ENCODE measurements around the gene NRG3. TPM values are rescaled to one million over a fixed set of nuclear protein-coding genes. Genes with fewer than 3 reads are reported as not detected.

NRG3 gene
- total RNA-seq, 4 donors from 2014 or later: 0.20 to 1.1 (median 0.84) TPM; not detected in 1

- no peak for DNase-seq (ENCODE audit: low spot score in 2 of 2)
- TF ChIP-seq EP300 (IDR thresholded peaks at IDR 0.05): no peak
- no peak for TF ChIP-seq POLR2A (IDR thresholded peaks at IDR 0.05)
- TF ChIP-seq, protein P1, sequence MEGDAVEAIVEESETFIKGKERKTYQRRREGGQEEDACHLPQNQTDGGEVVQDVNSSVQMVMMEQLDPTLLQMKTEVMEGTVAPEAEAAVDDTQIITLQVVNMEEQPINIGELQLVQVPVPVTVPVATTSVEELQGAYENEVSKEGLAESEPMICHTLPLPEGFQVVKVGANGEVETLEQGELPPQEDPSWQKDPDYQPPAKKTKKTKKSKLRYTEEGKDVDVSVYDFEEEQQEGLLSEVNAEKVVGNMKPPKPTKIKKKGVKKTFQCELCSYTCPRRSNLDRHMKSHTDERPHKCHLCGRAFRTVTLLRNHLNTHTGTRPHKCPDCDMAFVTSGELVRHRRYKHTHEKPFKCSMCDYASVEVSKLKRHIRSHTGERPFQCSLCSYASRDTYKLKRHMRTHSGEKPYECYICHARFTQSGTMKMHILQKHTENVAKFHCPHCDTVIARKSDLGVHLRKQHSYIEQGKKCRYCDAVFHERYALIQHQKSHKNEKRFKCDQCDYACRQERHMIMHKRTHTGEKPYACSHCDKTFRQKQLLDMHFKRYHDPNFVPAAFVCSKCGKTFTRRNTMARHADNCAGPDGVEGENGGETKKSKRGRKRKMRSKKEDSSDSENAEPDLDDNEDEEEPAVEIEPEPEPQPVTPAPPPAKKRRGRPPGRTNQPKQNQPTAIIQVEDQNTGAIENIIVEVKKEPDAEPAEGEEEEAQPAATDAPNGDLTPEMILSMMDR (IDR thresholded peaks at IDR 0.05): no peak
- H3K9me3 ChIP-seq: no peaks in the 10 kb centered on the region
- no peak overlapping the region for H3K4me3 ChIP-seq
- H3K4me1 ChIP-seq: no peaks in the 10 kb centered on the region
- H3K27me3 ChIP-seq: no peaks in the 10 kb centered on the region
- WGBS, 2 donors: 86 to 93% methylated on average over 1 of the region's 1 CpG
- H3K27ac ChIP-seq: no peak overlapping the region
- no peaks in the 10 kb centered on the region for H3K36me3 ChIP-seq
Measured at GRCh38 chr10:82515256-82515655, 640.3 kb downstream of the NRG3 start.

DNA sequence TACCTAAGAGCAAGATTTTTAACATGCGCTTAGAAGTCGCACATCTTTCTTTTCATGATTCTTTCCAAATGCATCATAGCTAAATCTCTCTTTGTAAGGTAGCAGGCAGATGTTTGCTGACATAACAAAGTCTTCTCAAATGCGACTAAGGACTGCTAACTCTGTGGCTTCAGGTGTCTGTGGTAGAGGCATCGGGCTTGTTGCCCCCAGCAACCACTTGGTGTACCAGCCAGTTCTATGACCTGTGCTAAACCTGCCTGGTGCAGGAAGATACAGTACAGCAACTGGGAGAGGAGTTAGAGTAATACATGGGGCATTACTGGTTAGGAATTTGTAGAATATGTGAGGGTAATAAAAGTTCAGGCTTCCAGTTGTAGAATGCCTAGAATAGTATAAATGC, 654.1 kb downstream of the NRG3 start:
- no peak for TF ChIP-seq EP300 (IDR thresholded peaks at IDR 0.05)
- TF ChIP-seq, protein P1 (IDR thresholded peaks at IDR 0.05): no peak
- no peak for TF ChIP-seq POLR2A (IDR thresholded peaks at IDR 0.05)
- H3K27me3 ChIP-seq: no peaks in the 10 kb centered on the region
- no peaks in the 10 kb centered on the region for H3K9me3 ChIP-seq
- H3K27ac ChIP-seq: no peak overlapping the region
- H3K36me3 ChIP-seq: no peaks in the 10 kb centered on the region
- H3K4me1 ChIP-seq: no peaks in the 10 kb centered on the region
- WGBS, 2 donors: 77 to 89% methylated on average over 4 of the region's 4 CpGs
- no peak for DNase-seq (ENCODE audit: low spot score in 2 of 2)
- H3K4me3 ChIP-seq: no peak overlapping the region

- Histone ChIP-seq H3K36me3 (no peaks in the 10 kb centered on the region), H3K4me3 (no peak overlapping the region), H3K27me3 (no peaks in the 10 kb centered on the region), H3K9me3 (no peaks in the 10 kb centered on the region), H3K4me1 (no peaks in the 10 kb centered on the region), H3K27ac (no peak overlapping the region)
- TF ChIP-seq POLR2A (IDR thresholded peaks at IDR 0.05): no peak
- DNase-seq (ENCODE audit: low spot score in 2 of 2): no peak
- 86 to 89% methylated on average over 3 of the region's 3 CpGs for WGBS, 2 donors
Measured at GRCh38 chr10:82535457-82535856, 660.5 kb downstream of the NRG3 start.

DNA sequence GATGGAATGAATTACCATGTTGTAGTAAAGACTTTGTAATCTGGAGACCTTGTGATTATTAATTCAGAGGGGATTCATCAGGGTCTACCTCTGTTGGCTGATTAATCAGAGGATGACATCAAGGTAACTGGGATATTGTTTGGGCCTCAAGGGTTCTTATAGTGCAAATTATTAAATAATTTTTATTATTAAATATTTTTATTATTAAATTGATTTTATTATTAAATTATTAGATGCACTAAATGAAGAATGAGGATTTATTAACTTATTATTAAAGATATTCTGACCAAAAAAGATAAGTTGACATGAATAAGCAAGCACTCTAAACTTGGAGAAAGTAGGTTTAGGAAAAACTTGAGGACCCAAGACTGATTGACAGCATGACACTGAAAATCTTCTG, 661.7 kb downstream of the NRG3 start:
- no peaks in the 10 kb centered on the region for H3K4me1 ChIP-seq
- no peak overlapping the region for H3K27ac ChIP-seq
- no peak for DNase-seq (ENCODE audit: low spot score in 2 of 2)
- no peak overlapping the region for H3K4me3 ChIP-seq
- no peaks in the 10 kb centered on the region for H3K27me3 ChIP-seq
- H3K9me3 ChIP-seq: no peaks in the 10 kb centered on the region
- TF ChIP-seq, protein P1 (IDR thresholded peaks at IDR 0.05): no peak
- TF ChIP-seq EP300 (IDR thresholded peaks at IDR 0.05) (no peak), POLR2A (IDR thresholded peaks at IDR 0.05) (no peak)
- H3K36me3 ChIP-seq: no peaks in the 10 kb centered on the region

DNA sequence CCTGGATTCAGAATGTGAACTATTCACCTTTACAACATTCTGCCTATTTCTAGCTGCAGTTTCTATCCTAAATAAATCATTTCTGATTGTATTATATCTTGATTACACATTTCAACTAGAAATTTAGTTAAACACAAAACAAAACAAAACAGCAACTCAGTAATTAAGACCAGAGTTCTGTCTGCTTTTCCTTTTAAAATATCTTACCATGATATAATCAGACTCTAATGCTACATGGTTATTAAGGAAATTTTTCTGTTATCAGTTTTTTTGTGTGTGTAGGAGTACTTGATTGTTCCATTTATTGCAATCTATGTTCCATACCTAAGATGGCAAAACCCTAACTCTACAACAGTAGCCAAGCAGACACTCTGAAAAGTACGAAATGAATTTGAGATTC, 663.3 kb downstream of the NRG3 start:
- TF ChIP-seq, protein P1 (IDR thresholded peaks at IDR 0.05): no peak
- no peak for TF ChIP-seq POLR2A (IDR thresholded peaks at IDR 0.05)
- no peak for TF ChIP-seq EP300 (IDR thresholded peaks at IDR 0.05)
- H3K4me3 ChIP-seq: no peak overlapping the region
- no peak for DNase-seq (ENCODE audit: low spot score in 2 of 2)
- H3K4me1 ChIP-seq: no peaks in the 10 kb centered on the region
- no peaks in the 10 kb centered on the region for H3K36me3 ChIP-seq
- H3K27ac ChIP-seq: no peak overlapping the region
- H3K27me3 ChIP-seq: no peaks in the 10 kb centered on the region
- H3K9me3 ChIP-seq: no peaks in the 10 kb centered on the region
- WGBS, 2 donors: 80 to 83% methylated on average over 1 of the region's 1 CpG

DNA sequence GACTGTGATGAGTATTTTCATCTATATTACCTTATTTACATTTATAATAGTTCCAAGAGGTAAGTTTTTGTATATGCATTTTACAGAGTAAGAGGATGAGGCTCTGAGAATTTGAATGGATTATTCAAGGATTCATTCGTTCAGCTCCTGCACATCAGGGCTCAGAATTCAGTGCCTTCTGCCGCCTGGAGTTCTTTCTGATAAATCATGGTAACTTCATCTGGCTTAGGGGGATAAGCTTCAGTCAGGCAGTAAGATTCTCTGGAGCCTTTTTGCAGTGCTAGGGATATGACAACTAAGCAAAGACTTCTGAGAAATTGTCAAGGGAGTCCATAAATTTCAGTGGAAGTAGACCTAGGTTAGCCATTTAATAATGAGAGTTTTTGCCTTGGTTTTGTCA, 668.6 kb downstream of the NRG3 start:
- H3K27ac ChIP-seq: no peak overlapping the region
- no peaks in the 10 kb centered on the region for H3K9me3 ChIP-seq
- no peak for DNase-seq (ENCODE audit: low spot score in 2 of 2)
- TF ChIP-seq POLR2A (IDR thresholded peaks at IDR 0.05): no peak
- no peak for TF ChIP-seq EP300 (IDR thresholded peaks at IDR 0.05)
- TF ChIP-seq, protein P1 (IDR thresholded peaks at IDR 0.05): no peak
- H3K36me3 ChIP-seq: no peaks in the 10 kb centered on the region
- whole genome bisulfite sequencing, 2 donors: 60 to 68% methylated on average over 2 of the region's 2 CpGs
- H3K4me3 ChIP-seq: no peak overlapping the region
- no peaks in the 10 kb centered on the region for H3K4me1 ChIP-seq
- H3K27me3 ChIP-seq: no peaks in the 10 kb centered on the region

Measured in tibial nerve (tissue), 4 donors.